H1 (cell line): ENCODE data around the gene SULF2. TPM values are rescaled to one million over a fixed set of nuclear protein-coding genes. Genes with fewer than 3 reads are reported as not detected.

Source experiments
- CTCF ChIA-PET: fragments of 300-600 bp; sonication (Branson Sonifier 250); formaldehyde crosslinking; loops from one replicate; lab custom pipeline; 2021; ENCODE audit not compliant: partially characterized antibody; lab: Charles Lee
- POLR2A ChIA-PET: fragments of 300-600 bp; sonication (Branson Sonifier 250); formaldehyde crosslinking; loops from one replicate; lab custom pipeline; 2021; ENCODE audit warnings: inconsistent platforms; ENCODE audit not compliant: partially characterized antibody; lab: Charles Lee
- DNase-seq, 2 experiments: peaks; one replicate each; pipeline versions ENCODE4 v3.0.0 to v3.0.0-alpha.2; 2010 to 2022; ENCODE audit warnings: low spot score in 2 of 2, low read depth in 1 of 2, mixed read lengths in 1 of 2
- FAIRE-seq: peaks from 2 replicates; lab custom pipeline; 2011; peaks lifted over from hg19 to GRCh38; lab: Jason Lieb, UNC
- H2AFZ ChIP-seq: 2 replicates; pipeline ENCODE4 v1.8.1; 2012; ENCODE audit warnings: low read length, inconsistent platforms
- H2AK5ac ChIP-seq: 2 replicates; pipeline ENCODE4 v1.6.1; 2013; ENCODE audit warnings: low read depth, low read length
- H2BK120ac ChIP-seq: replicated peaks from 2 replicates; pipeline ENCODE3; 2013; ENCODE audit warnings: low read depth, low read length, inconsistent platforms
- H2BK12ac ChIP-seq: 2 replicates; pipeline ENCODE4 v1.6.1; 2013; ENCODE audit warnings: low read depth, low read length
- H2BK15ac ChIP-seq: 2 replicates; pipeline ENCODE4 v1.6.1; 2013; ENCODE audit warnings: low read length
- H2BK20ac ChIP-seq: 2 replicates; pipeline ENCODE4 v1.6.1; 2013; ENCODE audit warnings: low read length
- H2BK5ac ChIP-seq: 2 replicates; pipeline ENCODE4 v1.6.1; 2013; ENCODE audit warnings: low read depth, low read length
- H3K14ac ChIP-seq: 2 replicates; pipeline ENCODE4 v1.6.1; 2013; ENCODE audit warnings: inconsistent platforms; ENCODE audit not compliant: insufficient read length
- H3K18ac ChIP-seq: 2 replicates; pipeline ENCODE4 v1.6.1; 2013; ENCODE audit warnings: low read length; ENCODE audit errors: extremely low read depth
- H3K23ac ChIP-seq: 2 replicates; pipeline ENCODE4 v1.6.1; 2013; ENCODE audit warnings: inconsistent platforms; ENCODE audit not compliant: insufficient read length
- H3K23me2 ChIP-seq: 2 replicates; pipeline ENCODE4 v1.6.1; 2013; ENCODE audit warnings: low read depth, low read length
- H3K27ac ChIP-seq: 2 replicates; pipeline ENCODE4 v1.6.1; 2011; ENCODE audit warnings: low read depth, low read length, inconsistent platforms
- H3K27me3 ChIP-seq, 4 experiments: replicated peaks in 1 of 4; 1 replicate in 1 of 4; 2 replicates in 3 of 4; pipeline versions ENCODE4 v1.6.1 to v1.8.1; 2011 to 2013; ENCODE audit warnings: low read length in 3 of 4, mild to moderate bottlenecking in 3 of 4, inconsistent platforms in 2 of 4, mixed read lengths in 2 of 4, moderate library complexity in 1 of 4; ENCODE audit not compliant: control insufficient read depth in 3 of 4, insufficient read depth in 3 of 4; ENCODE audit errors: extremely low read depth in 1 of 4
- H3K36me3 ChIP-seq, 4 experiments: 2 replicates each; pipeline versions ENCODE4 v1.6.1 to v1.8.1; 2011 to 2013; ENCODE audit warnings: mild to moderate bottlenecking in 4 of 4, low read length in 3 of 4, moderate library complexity in 2 of 4, control low read depth in 1 of 4, inconsistent platforms in 1 of 4; ENCODE audit not compliant: insufficient read depth in 4 of 4, control insufficient read depth in 2 of 4
- H3K4ac ChIP-seq: replicated peaks from 2 replicates; pipeline ENCODE3; 2013; ENCODE audit warnings: low read length, low read depth, mixed read lengths, inconsistent platforms; ENCODE audit not compliant: insufficient read length
- H3K4me1 ChIP-seq, 4 experiments: replicated peaks in 1 of 4; 1 replicate in 1 of 4; 2 replicates in 3 of 4; pipeline versions ENCODE4 v1.6.1 to v1.8.1; 2011 to 2013; ENCODE audit warnings: low read length in 3 of 4, inconsistent platforms in 2 of 4, mixed read lengths in 1 of 4; ENCODE audit not compliant: insufficient read depth in 4 of 4, control insufficient read depth in 3 of 4
- H3K4me2 ChIP-seq, 2 experiments: 2 replicates each; pipeline versions ENCODE4 v1.6.1 to v1.8.1; 2011 to 2013; ENCODE audit warnings: low read depth in 2 of 2, low read length in 2 of 2, control low read depth in 1 of 2, inconsistent platforms in 1 of 2, mild to moderate bottlenecking in 1 of 2; ENCODE audit not compliant: insufficient read depth in 1 of 2
- H3K4me3 ChIP-seq, 4 experiments: fragments of 200-600, 300-600 bp in 1 of 4; sonication (generic), shearing (Covaris generic), sonication (Bioruptor Twin) in 1 of 4; 2 replicates each; pipeline versions ENCODE4 v1.5.1 to v1.8.1; 2011 to 2016; ENCODE audit warnings: low read length in 4 of 4, low read depth in 3 of 4, control low read depth in 2 of 4, inconsistent platforms in 2 of 4, mild to moderate bottlenecking in 2 of 4, mixed read lengths in 1 of 4, moderate library complexity in 1 of 4; ENCODE audit not compliant: insufficient read depth in 2 of 4; ENCODE audit errors: extremely low read depth in 1 of 4
- H3K56ac ChIP-seq: replicated peaks from 2 replicates; pipeline ENCODE3; 2013; ENCODE audit warnings: low read depth, mild to moderate bottlenecking, mixed read lengths, low read length, inconsistent platforms; ENCODE audit not compliant: insufficient read length
- H3K79me1 ChIP-seq: 2 replicates; pipeline ENCODE4 v1.6.1; 2013; ENCODE audit warnings: low read depth, low read length, control low read depth
- H3K79me2 ChIP-seq, 2 experiments: 2 replicates each; pipeline versions ENCODE4 v1.6.1 to v1.8.1; 2012 to 2013; ENCODE audit warnings: low read length in 2 of 2, mild to moderate bottlenecking in 2 of 2, inconsistent platforms in 1 of 2; ENCODE audit not compliant: insufficient read depth in 2 of 2, control insufficient read depth in 1 of 2
- H3K9ac ChIP-seq, 4 experiments: replicated peaks in 1 of 4; 1 replicate in 1 of 4; 2 replicates in 3 of 4; pipeline versions ENCODE4 v1.6.1 to v1.8.1; 2011 to 2013; ENCODE audit warnings: low read depth in 3 of 4, low read length in 3 of 4, control low read depth in 2 of 4, mild to moderate bottlenecking in 2 of 4, moderate library complexity in 2 of 4, inconsistent platforms in 1 of 4; ENCODE audit errors: extremely low read depth in 1 of 4
- H3K9me3 ChIP-seq, 2 experiments: 2 replicates each; pipeline versions ENCODE4 v1.6.1 to v1.8.1; 2012 to 2013; ENCODE audit warnings: mild to moderate bottlenecking in 2 of 2, moderate library complexity in 2 of 2, control low read depth in 1 of 2, inconsistent platforms in 1 of 2, low read depth in 1 of 2, low read length in 1 of 2, mixed read lengths in 1 of 2; ENCODE audit not compliant: insufficient read depth in 2 of 2
- H4K20me1 ChIP-seq, 2 experiments: replicated peaks in 1 of 2; 2 replicates each; pipeline versions ENCODE3 to v1.8.1; 2011 to 2013; ENCODE audit warnings: inconsistent platforms in 2 of 2, low read length in 2 of 2, mild to moderate bottlenecking in 1 of 2; ENCODE audit not compliant: insufficient read depth in 2 of 2, control insufficient read depth in 1 of 2
- H4K5ac ChIP-seq: 2 replicates; pipeline ENCODE4 v1.6.1; 2013; ENCODE audit warnings: low read length, low read depth, mixed read lengths, inconsistent platforms; ENCODE audit not compliant: insufficient read length
- H4K8ac ChIP-seq: 2 replicates; pipeline ENCODE4 v1.8.0; 2013; ENCODE audit warnings: mild to moderate bottlenecking, moderate library complexity, low read length, inconsistent platforms; ENCODE audit not compliant: insufficient read depth; ENCODE audit errors: extremely low read depth
- H4K91ac ChIP-seq: replicated peaks from 2 replicates; pipeline ENCODE3; 2013; ENCODE audit warnings: low read length, mixed read lengths, inconsistent platforms; ENCODE audit not compliant: insufficient read length
- BACH1 ChIP-seq: IDR thresholded peaks from 2 replicates; pipeline ENCODE4 v1.6.1; 2012; ENCODE audit warnings: low read length, improper control_type of control experiment
- EZH2 ChIP-seq: fragments of 200-600 bp; sonication (generic); IDR thresholded peaks from 2 replicates; pipeline ENCODE4 v1.7.1; 2012; ENCODE audit warnings: low read depth, mild to moderate bottlenecking, moderate library complexity, low read length, inconsistent platforms; ENCODE audit not compliant: severe bottlenecking
- GTF2F1 ChIP-seq: IDR thresholded peaks from 2 replicates; pipeline ENCODE4 v1.6.1; 2012; ENCODE audit warnings: low read depth, low read length, improper control_type of control experiment, borderline replicate concordance
- HDAC2 ChIP-seq, 2 experiments: fragments of 300-600 bp in 1 of 2; sonication (generic) in 1 of 2; IDR thresholded peaks; 2 replicates each; pipeline ENCODE4 v1.6.1; 2011 to 2012; ENCODE audit warnings: low read depth in 2 of 2, low read length in 2 of 2, mild to moderate bottlenecking in 2 of 2, moderate library complexity in 2 of 2, borderline replicate concordance in 1 of 2, inconsistent platforms in 1 of 2
- JUND ChIP-seq: IDR thresholded peaks from 2 replicates; pipeline ENCODE4 v1.6.1; 2011; ENCODE audit warnings: mild to moderate bottlenecking, improper control_type of control experiment, low read length
- KDM1A ChIP-seq: fragments of 200-600, 300-600 bp; sonication (generic); IDR thresholded peaks from 2 replicates; pipeline ENCODE4 v1.7.1; 2016; ENCODE audit warnings: mild to moderate bottlenecking, low read length, borderline replicate concordance
- PHF8 ChIP-seq: fragments of 200-600 bp; sonication (generic); conservative IDR thresholded peaks from 2 replicates; pipeline ENCODE4 v1.7.1; 2012; ENCODE audit warnings: low read depth, mild to moderate bottlenecking, inconsistent platforms, low read length, moderate library complexity
- WGBS, 2 experiments: shearing (Covaris generic) in 1 of 2; methylation state at CpG; one replicate each; pipeline versions ENCODE4 v1.1.6 to v1.1.7; 2013 to 2015; ENCODE audit warnings: low lambda C conversion rate in 2 of 2, mixed read lengths in 2 of 2, inconsistent platforms in 1 of 2, low coverage in 1 of 2, missing lambda C conversion rate in 1 of 2; ENCODE audit not compliant: insufficient replicate concordance in 2 of 2, insufficient coverage in 1 of 2, insufficient read length in 1 of 2; ENCODE audit errors: extremely low coverage in 1 of 2, missing lambda C conversion rate in 1 of 2; 5-methylcytosine and 5-hydroxymethylcytosine counted together
- polyA plus RNA-seq, 7 experiments: library from polyadenylated mRNA; depleted of rRNA in 3 of 7; stranded (reverse) in 5 of 7; unstranded in 2 of 7; fragments of >200 nt in 5 of 7; fragments of 200-250 nt in 2 of 7; gene quantifications; 1 replicate in 5 of 7; 2 replicates in 1 of 7; 4 replicates in 1 of 7; pipeline versions ENCODE4 v1.2.1 to v1.2.3, GENCODE V29; 2011 to 2013; ENCODE audit warnings: missing spikeins in 2 of 7, mixed read lengths in 2 of 7
- total RNA-seq: library from RNA; stranded (reverse); fragmentation: NEBNext Ultra II Directional; extraction: Animal tissue kit (Norgen Biotek cat#: 25700); gene quantifications from 2 replicates; pipeline ENCODE4 v1.2.1, GENCODE V29; 2021

SULF2 gene
- total and polyA plus RNA-seq, 2 of the 8 experiments (the other 6 are each of a cell fraction or from before 2014, with no cell fraction given): 15.7 to 28.2 TPM

GRCh38 chr20:47727909-47728361 is 57.3 kb downstream of the SULF2 start:
- 90% methylated on average over 15 of the region's 17 CpGs; no CpG with 5 or more reads in 1 of the 2 experiments for WGBS, 2 experiments
- Histone ChIP-seq H2BK15ac (no peak overlapping the region), H3K27me3 (no peaks in the 10 kb centered on the region)
- TF ChIP-seq PHF8 (no peak), EZH2 (no peak), GTF2F1 (no peak), BACH1 (no peak), JUND (no peak), KDM1A (no peak), HDAC2 (IDR thresholded peaks at IDR 0.05; ENCODE audit: borderline replicate concordance in 1 of 2, low read depth in 2 of 2, low read length in 2 of 2) (no peak)

More at GRCh38 chr20:47727909-47728361, 57.3 kb downstream of the SULF2 start:
- Histone ChIP-seq H3K79me1 (no peaks in the 10 kb centered on the region), H3K23ac (no peak overlapping the region), H3K9me3 (0 out of 4 replicates have a peak, but pooled peaks cover 3% of the 10 kb centered on the region in 2 experiments), H2BK20ac (no peak overlapping the region), H3K4ac (no peak overlapping the region), H3K4me3 (no peak overlapping the region), H3K23me2 (no peaks in the 10 kb centered on the region), H3K14ac (no peak overlapping the region), H3K79me2 (no peaks in the 10 kb centered on the region), H2AK5ac (no peak overlapping the region), H4K8ac (no peak overlapping the region), H2BK120ac (no peak overlapping the region), H2BK12ac (no peak overlapping the region), H3K18ac (no peak overlapping the region), H4K91ac (no peak overlapping the region), H3K56ac (no peak overlapping the region), H3K36me3 (no peaks in the 10 kb centered on the region; a peak in 2 of 8 replicates), H4K20me1 (no peaks in the 10 kb centered on the region), H2AFZ (no peak overlapping the region), H3K4me1 (no peaks in the 10 kb centered on the region; a peak in 1 of 7 replicates), H4K5ac (no peak overlapping the region), H2BK5ac (no peak overlapping the region), H3K9ac (no peak overlapping the region), H3K4me2 (no peak overlapping the region), H3K27ac (no peak overlapping the region)
- FAIRE-seq (no peak), DNase-seq (no peak)
- ChIA-PET CTCF (interaction anchor here (0.6 to 2.0 kb wide), 6 partner anchors 7 to 167 kb away, joined by 3 to 6 read pairs (median 4); no protein-coding TSS in a partner anchor), POLR2A (no interaction called here)
